ENCODE measurements around the gene HSPB8.
"Not testable (repeated sequence)": the region's sequence is repeated elsewhere in the genome, so short reads cannot be mapped to it uniquely, and the experiment has no call there.

Gene HSPB8

GRCh38 chr12:119207063-119207560, 28.4 kb downstream of the HSPB8 start:
- DNase-seq: no peak

- no peak for DNase-seq
These were observed 29.9 kb downstream of the HSPB8 start for GRCh38 chr12:119208626-119209061.

GRCh38 chr12:119211884-119212283, 33.2 kb downstream of the HSPB8 start:
- no peak for DNase-seq

GRCh38 chr12:119216084-119216483, 37.4 kb downstream of the HSPB8 start:
- no peak for DNase-seq

- DNase-seq: not testable (repeated sequence)
These were observed 40.1 kb downstream of the HSPB8 start for GRCh38 chr12:119218875-119219274.

GRCh38 chr12:119222222-119222951, 43.7 kb downstream of the HSPB8 start:
- no peak for DNase-seq

- no peak for DNase-seq
These were observed 46.7 kb downstream of the HSPB8 start for GRCh38 chr12:119225454-119225853.

- no peak for DNase-seq
These were observed 48.6 kb downstream of the HSPB8 start for GRCh38 chr12:119227292-119227691.

GRCh38 chr12:119229205-119229604, 50.5 kb downstream of the HSPB8 start:
- DNase-seq: no peak

- no peak for DNase-seq
These were observed 51.1 kb downstream of the HSPB8 start for GRCh38 chr12:119229837-119230236.

- DNase-seq: no peak
These were observed 52.1 kb downstream of the HSPB8 start for GRCh38 chr12:119230807-119231206.

- no peak for DNase-seq
These were observed 53.0 kb downstream of the HSPB8 start for GRCh38 chr12:119231774-119232173.

GRCh38 chr12:119235197-119235751, 56.5 kb downstream of the HSPB8 start:
- DNase-seq: no peak

GRCh38 chr12:119236372-119236771, 57.6 kb downstream of the HSPB8 start:
- no peak for DNase-seq

GRCh38 chr12:119239040-119239439, 60.3 kb downstream of the HSPB8 start:
- DNase-seq: no peak

GRCh38 chr12:119241049-119241448, 62.3 kb downstream of the HSPB8 start:
- DNase-seq: no peak

- no peak for DNase-seq
These were observed 62.9 kb downstream of the HSPB8 start for GRCh38 chr12:119241580-119242169.
